Fibroblast of lung (primary cell): ENCODE data around the gene CDC42EP5. TPM values are rescaled to one million over a fixed set of nuclear protein-coding genes. Genes with fewer than 3 reads are reported as not detected.

Experiments
- DNase-seq, 2 donors: peaks; one replicate each; pipeline versions ENCODE4 v3.0.0 to v3.0.0-alpha.2; 2010; ENCODE audit warnings: low read depth in 2 of 2
- H2AFZ ChIP-seq: 2 replicates; pipeline ENCODE4 v1.5.1; 2012; ENCODE audit warnings: low read length, control low read depth, inconsistent platforms
- H3K27ac ChIP-seq: 2 replicates; pipeline ENCODE4 v1.5.1; 2011; ENCODE audit warnings: low read length, control low read depth; ENCODE audit not compliant: insufficient read depth
- H3K27me3 ChIP-seq: 2 replicates; pipeline ENCODE4 v1.5.1; 2011; ENCODE audit warnings: mild to moderate bottlenecking, low read length; ENCODE audit not compliant: control insufficient read depth, insufficient read depth
- H3K36me3 ChIP-seq: 2 replicates; pipeline ENCODE4 v1.5.1; 2011; ENCODE audit warnings: low read length; ENCODE audit not compliant: control insufficient read depth, insufficient read depth
- H3K4me1 ChIP-seq: 2 replicates; pipeline ENCODE4 v1.5.1; 2011; ENCODE audit warnings: low read length; ENCODE audit not compliant: control insufficient read depth, insufficient read depth; ENCODE audit errors: extremely low read depth
- H3K4me2 ChIP-seq: 2 replicates; pipeline ENCODE4 v1.5.1; 2011; ENCODE audit warnings: low read length, control low read depth; ENCODE audit not compliant: insufficient read depth; ENCODE audit errors: extremely low read depth
- H3K4me3 ChIP-seq, 4 experiments: fragments of 200-600 bp in 1 of 4; sonication (generic) in 1 of 4; replicated peaks in 1 of 4; 2 replicates each; pipeline ENCODE4 v1.5.1; 2011 to 2016; ENCODE audit warnings: low read length in 4 of 4, low read depth in 3 of 4, mild to moderate bottlenecking in 3 of 4, control low read depth in 2 of 4, inconsistent platforms in 1 of 4, mixed read lengths in 1 of 4; ENCODE audit not compliant: insufficient read depth in 1 of 4; ENCODE audit errors: control extremely low read depth in 1 of 4
- H3K79me2 ChIP-seq: 2 replicates; pipeline ENCODE4 v1.5.1; 2012; ENCODE audit warnings: mild to moderate bottlenecking, low read length, inconsistent platforms; ENCODE audit not compliant: control insufficient read depth, insufficient read depth
- H3K9ac ChIP-seq: 2 replicates; pipeline ENCODE4 v1.5.1; 2011; ENCODE audit warnings: mild to moderate bottlenecking, low read length, control low read depth; ENCODE audit not compliant: insufficient read depth
- H3K9me3 ChIP-seq: 2 replicates; pipeline ENCODE4 v1.5.1; 2012; ENCODE audit warnings: low read depth, low read length; ENCODE audit not compliant: control insufficient read depth, insufficient read depth
- H4K20me1 ChIP-seq: 2 replicates; pipeline ENCODE4 v1.5.1; 2011; ENCODE audit warnings: low read length; ENCODE audit not compliant: control insufficient read depth, insufficient read depth; ENCODE audit errors: extremely low read depth
- CTCF ChIP-seq, 2 donors: IDR thresholded peaks in 1 of 2; conservative IDR thresholded peaks in 1 of 2; 1 replicate in 1 of 2; 2 replicates in 1 of 2; pipeline ENCODE4 v1.5.1; 2011 to 2012; ENCODE audit warnings: low read length in 2 of 2, control low read depth in 1 of 2, inconsistent platforms in 1 of 2, low read depth in 1 of 2, mild to moderate bottlenecking in 1 of 2
- EZH2 ChIP-seq: IDR thresholded peaks from 2 replicates; pipeline ENCODE4 v1.5.1; 2012; ENCODE audit warnings: low read length, control low read depth, mild to moderate bottlenecking; ENCODE audit errors: missing control alignments
- polyA plus RNA-seq, 2 donors: library from polyadenylated mRNA; depleted of rRNA in 1 of 2; stranded (reverse) in 1 of 2; unstranded in 1 of 2; fragments of >200 nt; gene quantifications; 2 replicates each; pipeline ENCODE4 v1.2.1, GENCODE V29; 2011 to 2012; ENCODE audit warnings: missing spikeins in 1 of 2
- total RNA-seq: library from RNA; depleted of rRNA; stranded (reverse); fragments of >200 nt; gene quantifications from 2 replicates; pipeline ENCODE4 v1.2.1, GENCODE V29; 2014

CDC42EP5 gene
- total and polyA plus RNA-seq, 2 donors (not counting 1 experiment from before 2014, with no cell fraction given) = 7.2 to 14.7 TPM

DNA sequence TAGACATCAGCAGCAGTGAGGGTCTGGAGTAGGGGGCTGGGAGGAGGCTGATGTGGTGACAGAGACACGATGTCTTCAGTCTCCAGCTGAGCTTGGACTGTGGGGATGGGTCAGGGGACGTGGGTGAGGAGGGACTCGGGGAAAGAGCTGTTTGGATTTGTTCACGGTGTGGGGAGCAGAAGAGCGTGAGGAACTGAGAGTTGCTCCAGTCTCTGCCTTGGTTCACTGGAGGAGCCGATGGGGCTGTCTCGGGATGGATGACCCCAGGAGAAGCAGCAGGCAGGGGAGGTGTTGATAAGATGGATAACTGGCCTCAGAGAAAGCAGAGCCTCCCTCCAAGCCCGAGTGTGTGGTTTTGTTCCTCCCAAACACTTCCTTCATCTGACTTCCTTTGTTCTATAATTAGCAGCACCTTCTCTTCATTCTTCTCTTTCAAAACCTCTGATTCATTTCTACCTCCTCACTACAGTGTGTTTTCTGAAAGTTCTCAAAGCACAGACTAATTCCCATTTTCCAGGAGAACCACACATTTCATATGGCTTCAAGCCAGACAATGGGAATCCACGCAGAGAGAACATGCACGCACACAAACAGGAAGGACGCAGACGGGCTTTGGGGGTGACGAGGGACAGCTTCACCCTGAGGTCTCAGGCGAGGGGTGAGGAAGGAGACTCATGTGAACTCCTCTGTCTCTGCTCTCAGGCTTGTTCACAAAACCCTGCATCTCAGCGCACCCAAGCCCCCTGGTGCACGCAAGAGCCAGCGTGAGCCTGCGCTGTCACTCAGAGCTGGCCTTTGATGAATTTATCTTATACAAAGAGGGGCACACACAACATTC is 48.1 kb upstream of the CDC42EP5 start:
- Histone ChIP-seq H3K4me3 (no peak overlapping the region), H3K27ac (no peak overlapping the region), H3K9ac (no peak overlapping the region), H3K4me1 (no peaks in the 10 kb centered on the region), H3K36me3 (no peaks in the 10 kb centered on the region), H3K27me3 (no peaks in the 10 kb centered on the region), H3K79me2 (no peaks in the 10 kb centered on the region), H3K4me2 (no peak overlapping the region), H2AFZ (no peak overlapping the region), H4K20me1 (no peaks in the 10 kb centered on the region), H3K9me3 (no peaks in the 10 kb centered on the region)
- no peak for DNase-seq
- TF ChIP-seq EZH2 (no peak), CTCF (conservative IDR thresholded peaks at IDR 0.05 in 1 of 2, IDR thresholded peaks at IDR 0.05 in 1 of 2; ENCODE audit: low read depth in 1 of 2, low read length in 2 of 2) (no peak)

DNA sequence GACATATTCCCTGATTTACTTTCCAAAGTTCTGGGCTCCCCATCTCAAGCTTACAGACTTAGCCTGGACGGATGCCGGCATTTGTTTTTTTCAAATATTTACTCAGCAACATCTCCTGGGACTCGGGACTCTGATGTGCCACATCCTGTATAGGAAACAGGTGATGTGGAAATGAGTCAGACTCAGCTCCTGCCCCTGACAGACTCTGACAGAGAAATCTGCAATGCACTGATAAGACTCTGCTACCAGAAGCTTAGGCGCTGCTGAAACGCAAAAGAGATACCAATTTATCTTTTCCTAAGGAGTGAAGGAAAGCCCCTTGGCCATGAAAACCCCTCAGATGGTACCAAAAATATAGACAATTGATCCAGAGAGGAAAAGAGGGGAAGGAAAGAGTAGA is 45.7 kb upstream of the CDC42EP5 start:
- H3K9ac ChIP-seq = no peak overlapping the region
- no peak overlapping the region for H3K27ac ChIP-seq
- H3K4me3 ChIP-seq = no peak overlapping the region
- no peak overlapping the region for H3K4me2 ChIP-seq
- TF ChIP-seq EZH2 = no peak
- TF ChIP-seq CTCF (conservative IDR thresholded peaks at IDR 0.05 in 1 of 2, IDR thresholded peaks at IDR 0.05 in 1 of 2; ENCODE audit: low read depth in 1 of 2, low read length in 2 of 2) = no peak
- H3K4me1 ChIP-seq = no peaks in the 10 kb centered on the region
- H3K79me2 ChIP-seq = no peaks in the 10 kb centered on the region
- no peak overlapping the region for H2AFZ ChIP-seq
- H4K20me1 ChIP-seq = no peaks in the 10 kb centered on the region
- no peaks in the 10 kb centered on the region for H3K9me3 ChIP-seq
- H3K27me3 ChIP-seq = no peaks in the 10 kb centered on the region
- no peak for DNase-seq
- H3K36me3 ChIP-seq = no peaks in the 10 kb centered on the region

GRCh38 chr19:54517483-54517882 is 44.4 kb upstream of the CDC42EP5 start:
- H3K79me2 ChIP-seq = no peaks in the 10 kb centered on the region
- no peak overlapping the region for H3K9ac ChIP-seq
- no peaks in the 10 kb centered on the region for H3K27me3 ChIP-seq
- no peak overlapping the region for H3K27ac ChIP-seq
- no peaks in the 10 kb centered on the region for H4K20me1 ChIP-seq
- no peaks in the 10 kb centered on the region for H3K4me1 ChIP-seq
- H3K9me3 ChIP-seq = no peaks in the 10 kb centered on the region
- peak; percentile 11 to 27 for DNase-seq
- no peak for TF ChIP-seq CTCF (conservative IDR thresholded peaks at IDR 0.05 in 1 of 2, IDR thresholded peaks at IDR 0.05 in 1 of 2; ENCODE audit: low read depth in 1 of 2, low read length in 2 of 2)
- no peak overlapping the region for H3K4me2 ChIP-seq
- H3K4me3 ChIP-seq = no peak overlapping the region
- H2AFZ ChIP-seq = no peak overlapping the region
- no peaks in the 10 kb centered on the region for H3K36me3 ChIP-seq
